NCI-H2196 (cell line): ENCODE results near the gene PAPLN.

Experiments
- DNase-seq: peaks from one replicate; lab custom pipeline; 2025; ENCODE audit not compliant: unreplicated experiment; lab: John Stamatoyannopoulos, UW

Gene PAPLN

GRCh38 chr14:73260574-73260973 is 23.3 kb downstream of the PAPLN start:
- no peak for DNase-seq

GRCh38 chr14:73261075-73261474 is 23.8 kb downstream of the PAPLN start:
- DNase-seq, result no peak

GRCh38 chr14:73261520-73262426 is 24.5 kb downstream of the PAPLN start:
- no peak for DNase-seq

- no peak for DNase-seq
Measured at GRCh38 chr14:73262427-73263183, 25.3 kb downstream of the PAPLN start.

GRCh38 chr14:73263606-73264005 is 26.3 kb downstream of the PAPLN start:
- no peak for DNase-seq

- DNase-seq, result no peak
Measured at GRCh38 chr14:73264080-73264884, 27.0 kb downstream of the PAPLN start.

GRCh38 chr14:73264885-73265720 is 27.8 kb downstream of the PAPLN start:
- DNase-seq, result no peak

GRCh38 chr14:73265721-73266046 is 28.4 kb downstream of the PAPLN start:
- DNase-seq, result no peak

GRCh38 chr14:73266317-73266716 is 29.0 kb downstream of the PAPLN start:
- DNase-seq, result no peak

- no peak for DNase-seq
Measured at GRCh38 chr14:73267474-73267873, 30.2 kb downstream of the PAPLN start.

GRCh38 chr14:73269729-73270531 is 32.6 kb downstream of the PAPLN start:
- no peak for DNase-seq

- DNase-seq, result no peak
Measured at GRCh38 chr14:73272393-73272792, 35.1 kb downstream of the PAPLN start.

- no peak for DNase-seq
Measured at GRCh38 chr14:73273799-73274198, 36.5 kb downstream of the PAPLN start.

- DNase-seq, result no peak
Measured at GRCh38 chr14:73276836-73277235, 39.5 kb downstream of the PAPLN start.

GRCh38 chr14:73277376-73277775 is 40.1 kb downstream of the PAPLN start:
- DNase-seq, result no peak

- no peak for DNase-seq
Measured at GRCh38 chr14:73280903-73281302, 43.6 kb downstream of the PAPLN start.

- no peak for DNase-seq
Measured at GRCh38 chr14:73283608-73284379, 46.5 kb downstream of the PAPLN start.

GRCh38 chr14:73285979-73286378 is 48.7 kb downstream of the PAPLN start:
- DNase-seq, result no peak

GRCh38 chr14:73286598-73286997 is 49.3 kb downstream of the PAPLN start:
- DNase-seq, result no peak
